GM19397 (cell line): ENCODE results near the gene CAPN13.

ENCODE experiments used
- ATAC-seq: cut with Tn5 transposase; IDR thresholded peaks from one replicate; pipeline ENCODE4 v1.9.1; 2021; ENCODE audit warnings: mild to moderate bottlenecking, moderate library complexity; ENCODE audit not compliant: unreplicated experiment

The CAPN13 gene

GRCh38 chr2:30786923-30787685, 20.1 kb downstream of the CAPN13 start:
- no peak for ATAC-seq

- ATAC-seq, result no peak
These were observed 22.6 kb downstream of the CAPN13 start for GRCh38 chr2:30784682-30785081.

GRCh38 chr2:30781961-30782533, 25.2 kb downstream of the CAPN13 start:
- no peak for ATAC-seq

- ATAC-seq, result no peak
These were observed 25.8 kb downstream of the CAPN13 start for GRCh38 chr2:30781451-30781850.

DNA sequence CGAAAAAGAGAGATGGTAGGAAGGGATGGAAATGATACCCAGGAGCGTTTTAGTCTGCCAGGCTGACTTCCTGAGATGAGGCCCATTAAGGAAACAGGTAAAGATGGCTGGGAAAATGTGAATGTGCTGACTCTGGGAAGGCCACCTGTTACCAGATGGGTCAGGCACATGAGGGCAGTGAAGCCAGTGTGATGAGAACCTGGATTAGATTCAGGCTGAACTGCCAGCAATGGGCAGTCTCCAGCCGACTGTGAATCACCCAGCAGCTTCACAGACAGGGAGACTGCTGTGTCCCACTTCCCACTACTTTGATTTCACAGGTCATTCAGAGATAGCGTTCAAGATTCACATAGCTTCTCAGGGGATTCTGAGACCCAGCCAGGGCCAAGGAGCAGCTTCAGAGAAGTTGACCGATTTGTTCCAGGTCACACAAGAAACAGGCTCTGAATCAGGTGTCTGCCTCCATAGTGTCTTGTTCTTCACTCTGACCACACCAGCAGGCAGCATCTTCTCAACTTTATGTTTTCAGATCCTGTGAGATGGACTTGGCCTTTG, 26.4 kb downstream of the CAPN13 start:
- no peak for ATAC-seq

GRCh38 chr2:30778611-30779010, 28.6 kb downstream of the CAPN13 start:
- ATAC-seq, result no peak

- no peak for ATAC-seq
These were observed 29.4 kb downstream of the CAPN13 start for GRCh38 chr2:30777661-30778505.

DNA sequence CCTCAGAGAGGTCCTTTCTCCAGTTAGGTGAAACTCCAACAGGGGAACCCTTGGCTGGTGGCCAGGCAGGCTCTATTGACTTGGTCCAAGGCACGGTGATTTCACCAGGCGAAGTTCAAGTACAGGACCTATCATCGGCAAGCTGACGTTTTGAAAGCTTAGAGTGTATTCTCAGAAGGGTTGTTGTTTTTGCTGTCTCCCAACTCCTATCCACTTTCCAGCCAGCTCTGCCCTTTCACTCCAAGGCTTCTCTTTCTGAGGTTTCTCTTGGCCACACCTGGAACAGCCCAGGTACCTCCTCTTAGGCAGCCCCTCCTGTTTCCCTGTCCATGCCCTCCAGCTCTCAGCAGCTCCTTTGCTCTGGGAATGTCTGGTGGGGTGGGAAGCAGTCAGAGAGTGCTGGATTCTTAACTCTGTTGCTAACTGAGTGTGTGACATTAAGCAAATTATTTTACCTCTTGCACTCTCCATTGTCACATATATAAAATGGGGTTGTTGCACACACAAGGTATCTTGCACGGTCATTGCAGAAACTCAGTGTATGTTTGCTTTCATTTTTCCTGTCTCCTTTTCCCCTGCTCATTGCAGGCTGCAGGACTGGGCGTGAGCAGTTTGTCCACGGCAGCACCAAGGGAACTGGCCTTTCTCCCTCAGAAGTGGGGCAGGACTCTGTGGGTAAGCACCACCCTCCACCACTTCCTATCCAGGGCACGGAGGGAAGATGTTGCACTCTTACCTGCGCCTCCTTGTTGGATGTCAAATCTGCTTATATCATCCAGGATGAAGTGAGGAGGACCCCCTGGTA, 30.2 kb downstream of the CAPN13 start:
- ATAC-seq, result no peak

GRCh38 chr2:30775833-30776232, 31.4 kb downstream of the CAPN13 start:
- no peak for ATAC-seq

- ATAC-seq, result no peak
These were observed 35.1 kb downstream of the CAPN13 start for GRCh38 chr2:30772021-30772705.

DNA sequence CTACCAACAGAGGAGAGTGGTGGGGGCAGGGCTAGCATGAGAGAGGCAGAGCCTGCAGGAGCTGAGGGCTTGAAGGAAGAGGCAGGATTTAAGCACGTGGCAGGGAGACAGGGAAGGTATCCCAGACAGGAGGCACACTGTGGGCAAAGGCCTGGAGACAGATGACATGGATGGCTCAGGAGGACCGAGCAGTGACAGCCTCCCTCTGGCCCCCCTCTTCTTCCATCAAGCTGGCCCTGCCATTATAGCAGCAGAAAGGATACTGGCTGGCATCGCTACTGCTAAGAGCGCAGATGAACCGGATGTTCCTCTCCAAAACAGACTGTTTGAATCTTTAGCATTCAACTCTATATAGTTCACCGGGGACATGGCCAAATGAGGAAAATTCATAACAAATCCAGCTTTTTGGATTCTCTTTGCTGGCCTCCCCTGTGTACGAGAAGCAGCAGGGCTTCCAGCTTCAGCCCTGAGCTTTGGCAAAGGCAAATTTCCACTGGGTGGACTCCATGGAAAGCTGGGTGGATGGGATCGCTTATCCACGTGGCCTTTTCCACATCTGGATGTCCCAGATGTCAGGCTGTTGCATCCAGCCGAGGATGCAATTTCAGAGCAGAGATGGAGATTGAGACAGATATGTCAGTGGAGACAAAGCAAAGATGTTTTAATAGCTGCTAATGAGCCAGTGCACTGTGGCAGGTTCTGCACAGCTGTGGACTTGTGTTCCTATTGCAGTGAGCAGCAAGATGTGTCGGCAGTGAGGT, 36.2 kb downstream of the CAPN13 start:
- ATAC-seq, result no peak

DNA sequence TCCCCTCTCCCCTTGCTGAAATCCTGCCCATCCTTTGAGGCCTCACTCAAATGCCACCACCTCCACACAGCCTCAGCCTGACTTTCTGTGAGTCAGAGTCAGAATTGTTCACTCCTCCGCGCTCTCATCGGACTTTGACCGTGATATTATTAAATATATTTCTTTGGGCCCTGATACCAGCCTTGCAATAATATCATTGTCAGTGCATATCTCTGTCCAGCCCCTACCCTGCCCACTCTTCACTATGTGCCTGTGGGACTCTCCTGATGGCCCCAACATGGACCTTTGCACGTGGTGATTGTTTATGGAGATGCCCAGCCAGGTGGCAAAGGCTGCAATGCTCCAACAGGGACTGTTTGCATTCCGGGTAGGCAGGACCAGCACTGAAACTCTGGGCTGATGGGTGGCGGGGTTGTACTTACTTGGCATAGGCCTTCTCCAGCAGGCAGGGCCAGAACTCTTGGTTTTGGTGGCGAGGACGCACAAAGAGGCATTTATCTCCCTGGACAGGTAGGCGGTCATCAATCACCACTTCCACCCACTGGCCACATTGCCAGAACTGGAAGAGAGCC, 37.3 kb downstream of the CAPN13 start:
- no peak for ATAC-seq

GRCh38 chr2:30769481-30769780, 37.8 kb downstream of the CAPN13 start:
- ATAC-seq, result no peak

DNA sequence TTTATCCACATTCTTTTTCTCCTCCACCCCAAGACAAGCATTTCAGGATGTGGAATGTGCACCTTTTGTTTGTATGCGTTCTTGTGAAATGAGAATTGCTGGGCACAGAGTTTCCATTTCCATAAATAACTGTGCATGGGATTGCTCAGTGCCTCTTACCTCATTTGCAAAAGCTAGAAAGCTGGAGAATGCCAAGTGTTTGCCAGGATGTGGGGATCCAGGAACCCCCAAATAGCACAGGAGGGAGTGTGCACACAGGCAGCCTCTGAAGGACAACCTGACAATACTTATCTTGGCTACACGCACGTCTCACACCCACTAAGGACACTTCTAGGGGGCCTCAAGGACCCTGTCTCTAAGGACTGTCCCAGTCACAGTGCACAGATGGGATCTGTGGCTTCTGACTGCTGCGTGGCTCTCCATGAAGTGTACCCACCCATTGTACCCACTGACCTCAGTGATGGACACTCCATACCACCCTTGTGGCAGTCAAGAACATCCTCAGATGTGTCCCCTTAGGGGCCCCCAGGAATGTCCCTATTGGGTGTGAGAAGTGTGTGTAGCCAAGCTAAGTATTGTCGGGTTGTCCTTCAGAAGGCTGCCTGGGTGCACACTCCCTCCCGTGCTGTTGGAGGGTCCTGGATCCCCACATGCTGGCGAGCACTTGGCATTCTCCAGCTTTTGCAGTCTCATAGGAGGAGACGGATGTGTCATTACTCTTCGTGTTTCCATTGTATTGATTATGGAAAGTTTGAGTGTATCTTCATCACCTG, 38.4 kb downstream of the CAPN13 start:
- no peak for ATAC-seq

DNA sequence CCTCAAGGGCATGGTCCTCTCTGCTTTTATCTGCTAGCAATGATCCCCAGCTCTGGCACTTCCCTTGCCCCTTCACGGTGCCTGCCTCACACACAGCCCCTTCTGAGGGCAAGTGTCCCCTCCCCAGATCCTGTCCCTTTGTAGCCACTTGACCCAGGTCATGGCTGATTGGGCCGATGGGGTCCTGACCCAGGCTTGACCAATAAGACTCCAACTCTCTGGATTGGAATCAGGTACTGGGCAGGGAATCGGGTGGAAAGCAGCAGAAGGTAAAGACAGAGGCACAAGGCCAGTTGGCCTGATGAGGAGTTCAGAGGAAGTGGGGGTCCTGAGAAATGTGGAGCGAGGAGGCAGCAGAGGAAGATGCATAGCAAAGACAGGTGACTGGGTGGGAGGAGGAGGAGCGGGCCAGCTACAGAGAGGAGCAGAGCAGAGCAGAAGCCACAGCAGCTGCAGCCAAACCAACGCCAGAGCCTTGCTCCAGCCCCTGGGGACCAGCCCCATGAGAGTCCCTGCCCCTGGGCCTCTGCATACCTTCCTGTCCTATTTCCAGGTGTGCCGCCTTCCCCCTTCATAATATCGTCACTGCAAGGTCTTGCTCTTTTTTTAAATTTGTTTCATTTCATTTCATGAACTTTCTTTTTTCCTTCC, 39.1 kb downstream of the CAPN13 start:
- no peak for ATAC-seq

DNA sequence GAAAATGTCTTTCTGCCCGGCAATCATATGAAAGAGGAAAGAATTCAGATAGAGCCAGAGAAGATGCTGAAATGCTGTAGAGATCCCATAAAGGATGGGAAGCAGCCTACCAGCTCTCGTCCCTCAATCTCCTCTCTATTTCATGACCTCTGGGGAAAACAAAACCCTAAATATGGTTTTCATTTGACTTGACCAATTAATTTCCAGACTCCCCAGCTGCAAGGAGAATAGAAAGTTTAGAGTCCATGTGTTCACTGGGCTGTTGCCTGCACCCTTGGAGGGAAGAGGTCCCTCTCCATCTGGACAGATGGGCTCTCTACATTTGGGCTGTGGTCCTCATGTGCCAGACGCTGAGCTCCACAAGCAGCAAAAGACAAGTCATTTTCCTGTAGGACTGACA, 40.6 kb downstream of the CAPN13 start:
- ATAC-seq, result no peak

GRCh38 chr2:30765876-30766470, 41.3 kb downstream of the CAPN13 start:
- no peak for ATAC-seq

GRCh38 chr2:30765191-30765590, 42.1 kb downstream of the CAPN13 start:
- no peak for ATAC-seq
